ENCODE results near the gene SEMA4A. TPM values are rescaled to one million over a fixed set of nuclear protein-coding genes. Genes with fewer than 3 reads are reported as not detected.

SEMA4A gene
- total and polyA plus RNA-seq, 2 of the 8 experiments (the other 6 are each of a cell fraction or from before 2014, with no cell fraction given), result 7.3 to 10.6 TPM

- Histone ChIP-seq H4K91ac (replicated peaks; ENCODE audit: insufficient read length, low read length) (no peak overlapping the region), H2BK20ac (ENCODE audit: low read length) (0 out of 2 replicates have a peak overlapping the region, but pooled peaks have one; percentile 43), H2AK5ac (ENCODE audit: low read depth, low read length) (peak overlapping the region; percentile 86; the same call in 1 of the 2 replicates), H4K20me1 (replicated peaks in 1 of 2; ENCODE audit: control insufficient read depth in 1 of 2, insufficient read depth in 2 of 2, low read length in 2 of 2) (no peaks in the 10 kb centered on the region), H2BK120ac (replicated peaks; ENCODE audit: low read depth, low read length) (no peak overlapping the region), H3K56ac (replicated peaks; ENCODE audit: insufficient read length, low read depth, low read length) (no peak overlapping the region), H3K36me3 (ENCODE audit: control insufficient read depth in 2 of 4, insufficient read depth in 4 of 4, low read length in 3 of 4) (peaks cover 0 to 35% (median 0%) of the 10 kb centered on the region in 4 experiments; a peak in 2 of 8 replicates), H2BK12ac (ENCODE audit: low read depth, low read length) (peak overlapping the region; percentile 85; the same call in 1 of the 2 replicates), H3K4ac (replicated peaks; ENCODE audit: insufficient read length, low read depth, low read length) (no peak overlapping the region), H3K27me3 (replicated peaks in 1 of 4; ENCODE audit: control insufficient read depth in 3 of 4, extremely low read depth in 1 of 4, insufficient read depth in 3 of 4, low read length in 3 of 4) (no peaks in the 10 kb centered on the region), H3K4me3 (ENCODE audit: extremely low read depth in 1 of 4, insufficient read depth in 2 of 4, low read depth in 3 of 4, low read length in 4 of 4) (no peak overlapping the region), H3K9ac (replicated peaks in 1 of 4; ENCODE audit: extremely low read depth in 1 of 4, low read depth in 3 of 4, low read length in 3 of 4) (no peak overlapping the region), H3K23me2 (ENCODE audit: low read depth, low read length) (no peaks in the 10 kb centered on the region), H2BK5ac (ENCODE audit: low read depth, low read length) (0 out of 2 replicates have a peak overlapping the region, but pooled peaks have one; percentile 12), H3K14ac (ENCODE audit: insufficient read length) (no peak overlapping the region), H2BK15ac (ENCODE audit: low read length) (no peak overlapping the region), H3K79me1 (ENCODE audit: low read depth, low read length) (no peaks in the 10 kb centered on the region), H2AFZ (ENCODE audit: low read length) (no peak overlapping the region), H4K8ac (ENCODE audit: extremely low read depth, insufficient read depth, low read length) (no peak overlapping the region), H3K4me1 (replicated peaks in 1 of 4; ENCODE audit: control insufficient read depth in 3 of 4, insufficient read depth in 4 of 4, low read length in 3 of 4) (peaks cover 6 to 21% (median 13%) of the 10 kb centered on the region in 4 experiments), H3K4me2 (ENCODE audit: insufficient read depth in 1 of 2, low read depth in 2 of 2, low read length in 2 of 2) (no peak overlapping the region), H3K27ac (ENCODE audit: low read depth, low read length) (peak overlapping the region; percentile 23; the same call in 1 of the 2 replicates), H3K79me2 (ENCODE audit: control insufficient read depth in 1 of 2, insufficient read depth in 2 of 2, low read length in 2 of 2) (no peaks in the 10 kb centered on the region), H3K18ac (ENCODE audit: extremely low read depth, low read length) (no peak overlapping the region; the same call in 1 of the 2 replicates), H4K5ac (ENCODE audit: insufficient read length, low read depth, low read length) (no peak overlapping the region), H3K23ac (ENCODE audit: insufficient read length) (no peak overlapping the region), H3K9me3 (ENCODE audit: insufficient read depth in 2 of 2, low read depth in 1 of 2, low read length in 1 of 2) (no peaks in the 10 kb centered on the region)
- DNase-seq (ENCODE audit: low read depth in 1 of 2, low spot score in 2 of 2) (no peak), FAIRE-seq (no peak)
- ChIA-PET CTCF (ENCODE audit: partially characterized antibody) (interaction anchor here (0.7 to 8.8 kb wide), 9 partner anchors 15 to 86 kb away, joined by 3 to 65 read pairs (median 6); partner anchors contain the start of genes PMF1 and SLC25A44), POLR2A (ENCODE audit: partially characterized antibody) (interaction anchor here (1.4 to 2.4 kb wide), 7 partner anchors 13 to 61 kb away, joined by 3 to 8 read pairs (median 5); partner anchors contain the start of genes PMF1 and SLC25A44)
- no peak for TF ChIP-seq USF2 (IDR thresholded peaks at IDR 0.05; ENCODE audit: low read length)
- no peak for TF ChIP-seq BACH1 (IDR thresholded peaks at IDR 0.05; ENCODE audit: low read length)
- TF ChIP-seq RAD21 (IDR thresholded peaks at IDR 0.05 in 1 of 2, conservative IDR thresholded peaks at IDR 0.05 in 1 of 2; ENCODE audit: low read depth in 2 of 2, low read length in 2 of 2), result no peak
- no peak for TF ChIP-seq SP4 (IDR thresholded peaks at IDR 0.05; ENCODE audit: low read length)
- no peak for TF ChIP-seq GTF2F1 (IDR thresholded peaks at IDR 0.05; ENCODE audit: borderline replicate concordance, low read depth, low read length)
- TF ChIP-seq ZNF274 (IDR thresholded peaks at IDR 0.05; ENCODE audit: borderline replicate concordance, extremely low read depth, low read length), result no peak
- TF ChIP-seq KDM4A (IDR thresholded peaks at IDR 0.05; ENCODE audit: low read depth, low read length, severe bottlenecking), result no peak
- WGBS, 2 experiments (ENCODE audit: extremely low coverage in 1 of 2, insufficient coverage in 1 of 2, insufficient read length in 1 of 2, insufficient replicate concordance in 2 of 2, low coverage in 1 of 2, low lambda C conversion rate in 2 of 2, missing lambda C conversion rate in 1 of 2), result 93% methylated on average over 12 of the region's 12 CpGs; no CpG with 5 or more reads in 1 of the 2 experiments
Measured at GRCh38 chr1:156176610-156177210, 23.3 kb downstream of the SEMA4A start.
